Measurements from ENCODE around the gene TTYH2. TPM values are rescaled to one million over a fixed set of nuclear protein-coding genes. Genes with fewer than 3 reads are reported as not detected.
"Not testable (repeated sequence)": the region's sequence is repeated elsewhere in the genome, so short reads cannot be mapped to it uniquely, and the experiment has no call there.

Gene TTYH2
- total and polyA plus RNA-seq, 7 donors: 0.89 to 16.4 (median 5.1) TPM

DNA sequence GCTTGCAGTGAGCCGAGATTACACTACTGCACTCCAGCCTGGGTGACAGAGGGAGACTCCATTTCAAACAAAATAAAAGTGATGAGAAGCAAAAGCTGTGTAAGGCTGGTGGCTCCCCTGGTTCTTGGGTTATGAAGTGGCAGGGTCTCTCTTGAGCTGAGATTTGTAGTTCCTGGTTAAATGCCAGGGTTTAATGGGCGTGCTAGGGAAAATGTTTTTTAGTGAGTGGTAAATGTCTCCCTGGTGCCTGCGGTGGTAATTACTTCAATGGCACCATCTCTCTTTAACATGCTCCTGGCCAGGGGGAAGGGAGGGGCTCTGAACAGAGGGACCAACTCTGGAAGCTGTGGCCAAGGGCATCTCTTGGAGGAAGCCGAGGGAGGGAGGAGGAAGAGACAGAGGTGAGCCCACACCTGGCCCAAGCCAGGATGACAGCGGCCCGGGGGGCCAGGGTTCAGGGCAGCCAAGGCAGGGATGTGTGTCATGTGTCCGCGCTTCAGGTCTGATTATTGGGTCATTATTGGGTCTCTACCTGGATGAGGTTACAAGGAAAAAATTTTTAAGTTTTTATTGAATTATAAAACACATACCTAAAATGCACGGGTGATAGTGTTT, 27.7 kb upstream of the TTYH2 start:
- Histone ChIP-seq H3K9me3 (no peaks in the 10 kb centered on the region), H3K27me3 (ENCODE audit: insufficient read depth in 3 of 3, low read length in 2 of 3) (peaks cover 0 to 18% (median 1%) of the 10 kb centered on the region in 3 donors), H3K4me1 (no peaks in the 10 kb centered on the region), H3K27ac (no peak overlapping the region), H3K36me3 (ENCODE audit: insufficient read depth in 1 of 2, low read depth in 1 of 2) (no peaks in the 10 kb centered on the region), H3K4me3 (no peak overlapping the region)
- WGBS, 3 donors: 57 to 70% (median 66%) methylated on average over 9 of the region's 9 CpGs
- intact Hi-C loops (cut with DNase I): no loop called here
- DNase-seq (no peak), ATAC-seq (no peak)
- TF ChIP-seq, protein P1, sequence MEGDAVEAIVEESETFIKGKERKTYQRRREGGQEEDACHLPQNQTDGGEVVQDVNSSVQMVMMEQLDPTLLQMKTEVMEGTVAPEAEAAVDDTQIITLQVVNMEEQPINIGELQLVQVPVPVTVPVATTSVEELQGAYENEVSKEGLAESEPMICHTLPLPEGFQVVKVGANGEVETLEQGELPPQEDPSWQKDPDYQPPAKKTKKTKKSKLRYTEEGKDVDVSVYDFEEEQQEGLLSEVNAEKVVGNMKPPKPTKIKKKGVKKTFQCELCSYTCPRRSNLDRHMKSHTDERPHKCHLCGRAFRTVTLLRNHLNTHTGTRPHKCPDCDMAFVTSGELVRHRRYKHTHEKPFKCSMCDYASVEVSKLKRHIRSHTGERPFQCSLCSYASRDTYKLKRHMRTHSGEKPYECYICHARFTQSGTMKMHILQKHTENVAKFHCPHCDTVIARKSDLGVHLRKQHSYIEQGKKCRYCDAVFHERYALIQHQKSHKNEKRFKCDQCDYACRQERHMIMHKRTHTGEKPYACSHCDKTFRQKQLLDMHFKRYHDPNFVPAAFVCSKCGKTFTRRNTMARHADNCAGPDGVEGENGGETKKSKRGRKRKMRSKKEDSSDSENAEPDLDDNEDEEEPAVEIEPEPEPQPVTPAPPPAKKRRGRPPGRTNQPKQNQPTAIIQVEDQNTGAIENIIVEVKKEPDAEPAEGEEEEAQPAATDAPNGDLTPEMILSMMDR (IDR thresholded peaks at IDR 0.05): no peak

DNA sequence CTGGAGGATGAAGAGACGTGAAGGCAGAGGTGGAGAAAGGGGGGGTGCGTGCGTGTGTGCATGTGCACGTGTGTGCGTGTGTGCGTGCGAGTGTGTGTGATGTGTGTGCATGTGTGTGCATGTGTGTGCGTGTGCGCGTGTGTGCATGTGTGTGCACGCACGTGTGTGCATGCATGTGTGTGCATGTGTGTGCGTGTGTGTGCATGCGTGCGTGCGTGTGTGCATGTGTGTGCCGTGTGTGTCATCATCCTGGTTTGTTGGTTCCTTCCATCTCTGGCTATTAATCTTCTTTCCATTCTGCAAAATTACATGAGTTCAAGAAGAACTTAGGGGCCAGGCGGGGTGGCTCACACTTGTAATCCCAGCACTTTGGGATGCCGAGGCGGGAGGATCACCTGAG, 26.9 kb upstream of the TTYH2 start:
- H3K9me3 ChIP-seq: no peaks in the 10 kb centered on the region
- peaks cover 0 to 16% (median 1%) of the 10 kb centered on the region in 3 donors for H3K27me3 ChIP-seq (ENCODE audit: insufficient read depth in 3 of 3, low read length in 2 of 3)
- intact Hi-C loops (cut with DNase I): no loop called here
- H3K36me3 ChIP-seq (ENCODE audit: insufficient read depth in 1 of 2, low read depth in 1 of 2): no peaks in the 10 kb centered on the region
- TF ChIP-seq, protein P1 (IDR thresholded peaks at IDR 0.05): no peak
- ATAC-seq (no peak), DNase-seq (no peak)
- no peak overlapping the region for H3K27ac ChIP-seq
- no peaks in the 10 kb centered on the region for H3K4me1 ChIP-seq
- WGBS, 3 donors: 88 to 92% (median 91%) methylated on average over 20 of the region's 20 CpGs
- H3K4me3 ChIP-seq: no peak overlapping the region

DNA sequence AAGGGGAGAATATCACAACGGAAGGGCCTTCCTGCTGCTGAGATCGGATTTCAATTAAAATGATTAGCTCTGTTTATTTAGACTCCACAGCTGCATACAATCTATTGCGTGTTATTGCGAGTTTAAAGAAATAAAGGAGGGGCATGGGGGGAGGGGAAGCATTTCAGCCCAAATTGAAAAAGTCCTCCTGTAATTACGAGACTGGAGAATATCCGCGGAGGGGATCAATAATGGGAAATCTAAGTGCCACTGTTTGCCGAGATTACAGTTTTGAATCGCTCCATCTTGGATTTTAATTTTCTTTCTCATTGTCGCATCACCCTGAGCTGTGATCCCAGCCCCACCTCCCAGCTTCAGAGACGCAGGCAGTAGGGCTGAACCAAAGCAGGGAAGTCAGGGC, 25.6 kb upstream of the TTYH2 start:
- H3K4me1 ChIP-seq: no peaks in the 10 kb centered on the region
- H3K36me3 ChIP-seq (ENCODE audit: insufficient read depth in 1 of 2, low read depth in 1 of 2): no peaks in the 10 kb centered on the region
- no peak overlapping the region for H3K27ac ChIP-seq
- no peak for ATAC-seq
- TF ChIP-seq, protein P1 (IDR thresholded peaks at IDR 0.05): no peak
- DNase-seq: no peak
- H3K27me3 ChIP-seq (ENCODE audit: insufficient read depth in 3 of 3, low read length in 2 of 3): peaks cover 0 to 10% (median 1%) of the 10 kb centered on the region in 3 donors
- no peaks in the 10 kb centered on the region for H3K9me3 ChIP-seq
- 60 to 62% (median 62%) methylated on average over 11 of the region's 11 CpGs for WGBS, 3 donors
- H3K4me3 ChIP-seq: no peak overlapping the region
- intact Hi-C loops (cut with DNase I): no loop called here

DNA sequence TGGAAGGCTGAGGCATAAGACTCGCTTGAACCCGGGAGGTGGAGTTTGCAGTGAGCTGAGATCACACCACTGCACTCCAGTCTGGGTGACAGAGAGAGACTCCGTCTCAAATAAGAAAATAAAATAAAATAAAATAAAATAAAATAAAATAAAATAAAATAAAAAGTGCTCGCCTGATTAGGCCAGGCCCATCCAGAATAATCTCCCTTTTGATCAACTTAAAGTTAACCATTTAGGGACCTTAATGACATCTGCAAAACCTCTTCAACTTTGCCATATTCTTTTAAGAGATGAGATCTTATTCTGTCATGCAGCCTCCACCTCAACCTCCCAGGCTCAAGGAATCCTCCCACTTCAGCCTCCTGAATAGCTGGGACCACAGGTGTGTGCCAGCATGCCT, 24.7 kb upstream of the TTYH2 start:
- H3K27me3 ChIP-seq (ENCODE audit: insufficient read depth in 3 of 3, low read length in 2 of 3); DNase-seq; H3K27ac ChIP-seq; H3K36me3 ChIP-seq (ENCODE audit: insufficient read depth in 1 of 2, low read depth in 1 of 2); H3K9me3 ChIP-seq; ATAC-seq; H3K4me3 ChIP-seq; H3K4me1 ChIP-seq; intact Hi-C loops (cut with DNase I): not testable (repeated sequence)
- WGBS, 3 donors: 84 to 87% (median 87%) methylated on average over 4 of the region's 4 CpGs

DNA sequence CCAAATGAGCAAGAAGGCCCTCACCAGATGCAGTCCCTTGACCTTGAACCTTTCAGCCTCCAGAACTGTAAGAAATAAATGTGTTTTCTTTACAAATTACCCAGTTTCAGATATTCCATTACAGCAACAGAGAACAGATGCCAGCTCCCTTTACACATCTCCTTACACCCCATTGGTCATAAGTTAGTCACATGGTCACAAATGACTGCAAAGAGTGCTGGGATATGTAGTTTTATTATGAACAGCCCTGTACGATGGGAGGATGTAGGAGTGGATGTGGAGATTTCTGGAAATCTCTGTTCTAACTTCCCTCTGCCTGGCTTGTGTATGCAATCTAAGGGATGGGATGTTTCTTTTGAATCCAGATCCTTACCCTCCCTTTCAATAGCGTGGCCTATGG, 23.2 kb upstream of the TTYH2 start:
- Histone ChIP-seq H3K9me3 (no peaks in the 10 kb centered on the region), H3K36me3 (ENCODE audit: insufficient read depth in 1 of 2, low read depth in 1 of 2) (no peaks in the 10 kb centered on the region), H3K4me1 (no peaks in the 10 kb centered on the region), H3K27ac (no peak overlapping the region), H3K4me3 (no peak overlapping the region), H3K27me3 (ENCODE audit: insufficient read depth in 3 of 3, low read length in 2 of 3) (peaks cover 0 to 1% (median 0%) of the 10 kb centered on the region in 3 donors)
- WGBS, 3 donors: 36 to 43% (median 39%) methylated on average over 2 of the region's 2 CpGs
- intact Hi-C loops (cut with DNase I): no loop called here
- TF ChIP-seq, protein P1 (IDR thresholded peaks at IDR 0.05): no peak
- DNase-seq (no peak), ATAC-seq (peak; percentile 85 to 99 (median 94))
